GM18909 (cell line): ENCODE measurements around the gene MICOS13.

Experiments
- ATAC-seq: cut with Tn5 transposase; IDR thresholded peaks from one replicate; pipeline ENCODE4 v1.9.1; 2021; ENCODE audit warnings: mild to moderate bottlenecking; ENCODE audit not compliant: unreplicated experiment, poor library complexity

The MICOS13 gene

GRCh38 chr19:5672708-5673459 is 7.4 kb downstream of the MICOS13 start:
- no peak for ATAC-seq

GRCh38 chr19:5671600-5671999 is 8.7 kb downstream of the MICOS13 start:
- no peak for ATAC-seq

GRCh38 chr19:5669212-5669611 is 11.1 kb downstream of the MICOS13 start:
- ATAC-seq, result no peak

GRCh38 chr19:5667751-5668271 is 12.5 kb downstream of the MICOS13 start:
- no peak for ATAC-seq

GRCh38 chr19:5666921-5667610 is 13.2 kb downstream of the MICOS13 start:
- ATAC-seq, result no peak

GRCh38 chr19:5665781-5666513 is 14.4 kb downstream of the MICOS13 start:
- peak; percentile 55 for ATAC-seq

GRCh38 chr19:5664515-5664914 is 15.8 kb downstream of the MICOS13 start:
- no peak for ATAC-seq

- ATAC-seq, result no peak
Observed at GRCh38 chr19:5663904-5664303, 16.4 kb downstream of the MICOS13 start.

GRCh38 chr19:5661483-5661882 is 18.8 kb downstream of the MICOS13 start:
- no peak for ATAC-seq

GRCh38 chr19:5655412-5655811 is 24.9 kb downstream of the MICOS13 start:
- no peak for ATAC-seq

GRCh38 chr19:5654931-5655330 is 25.4 kb downstream of the MICOS13 start:
- ATAC-seq, result no peak

GRCh38 chr19:5652261-5652660 is 28.1 kb downstream of the MICOS13 start:
- ATAC-seq, result no peak

GRCh38 chr19:5651361-5651760 is 29.0 kb downstream of the MICOS13 start:
- ATAC-seq, result no peak

GRCh38 chr19:5648464-5648863 is 31.9 kb downstream of the MICOS13 start:
- no peak for ATAC-seq

GRCh38 chr19:5646703-5647102 is 33.6 kb downstream of the MICOS13 start:
- no peak for ATAC-seq

GRCh38 chr19:5645409-5645808 is 34.9 kb downstream of the MICOS13 start:
- no peak for ATAC-seq

- ATAC-seq, result no peak
Observed at GRCh38 chr19:5644037-5644436, 36.3 kb downstream of the MICOS13 start.

GRCh38 chr19:5643060-5643459 is 37.3 kb downstream of the MICOS13 start:
- no peak for ATAC-seq

GRCh38 chr19:5642204-5642603 is 38.1 kb downstream of the MICOS13 start:
- ATAC-seq, result no peak

GRCh38 chr19:5641171-5641570 is 39.1 kb downstream of the MICOS13 start:
- no peak for ATAC-seq

GRCh38 chr19:5637971-5638370 is 42.3 kb downstream of the MICOS13 start:
- no peak for ATAC-seq
